LNCAP (cell line): ENCODE measurements around the gene HPCA.

Experiments
- CTCF ChIP-seq: fragments of 450-650 bp; IDR thresholded peaks from 2 replicates; pipeline ENCODE4 v1.5.1; 2017; ENCODE audit warnings: mild to moderate bottlenecking

HPCA gene

GRCh38 chr1:32928285-32928684, 42.0 kb downstream of the HPCA start:
- no peak for TF ChIP-seq CTCF

GRCh38 chr1:32928715-32929114, 42.4 kb downstream of the HPCA start:
- TF ChIP-seq CTCF, result no peak

- no peak for TF ChIP-seq CTCF
Measured at GRCh38 chr1:32929366-32929765, 43.1 kb downstream of the HPCA start.

GRCh38 chr1:32931760-32932159, 45.5 kb downstream of the HPCA start:
- TF ChIP-seq CTCF, result no peak

GRCh38 chr1:32933742-32934322, 47.5 kb downstream of the HPCA start:
- no peak; the same call in 1 of the 2 replicates for TF ChIP-seq CTCF

- no peak for TF ChIP-seq CTCF
Measured at GRCh38 chr1:32934535-32934934, 48.2 kb downstream of the HPCA start.

GRCh38 chr1:32937061-32937460, 50.8 kb downstream of the HPCA start:
- TF ChIP-seq CTCF, result no peak
